ENCODE results near the gene PHYHD1. TPM values are rescaled to one million over a fixed set of nuclear protein-coding genes. Genes with fewer than 3 reads are reported as not detected.

The PHYHD1 gene
- total and polyA plus RNA-seq, 2 of the 13 experiments (the other 11 are each of a cell fraction or from before 2014, with no cell fraction given) = 10.6 to 25.3 TPM

DNA sequence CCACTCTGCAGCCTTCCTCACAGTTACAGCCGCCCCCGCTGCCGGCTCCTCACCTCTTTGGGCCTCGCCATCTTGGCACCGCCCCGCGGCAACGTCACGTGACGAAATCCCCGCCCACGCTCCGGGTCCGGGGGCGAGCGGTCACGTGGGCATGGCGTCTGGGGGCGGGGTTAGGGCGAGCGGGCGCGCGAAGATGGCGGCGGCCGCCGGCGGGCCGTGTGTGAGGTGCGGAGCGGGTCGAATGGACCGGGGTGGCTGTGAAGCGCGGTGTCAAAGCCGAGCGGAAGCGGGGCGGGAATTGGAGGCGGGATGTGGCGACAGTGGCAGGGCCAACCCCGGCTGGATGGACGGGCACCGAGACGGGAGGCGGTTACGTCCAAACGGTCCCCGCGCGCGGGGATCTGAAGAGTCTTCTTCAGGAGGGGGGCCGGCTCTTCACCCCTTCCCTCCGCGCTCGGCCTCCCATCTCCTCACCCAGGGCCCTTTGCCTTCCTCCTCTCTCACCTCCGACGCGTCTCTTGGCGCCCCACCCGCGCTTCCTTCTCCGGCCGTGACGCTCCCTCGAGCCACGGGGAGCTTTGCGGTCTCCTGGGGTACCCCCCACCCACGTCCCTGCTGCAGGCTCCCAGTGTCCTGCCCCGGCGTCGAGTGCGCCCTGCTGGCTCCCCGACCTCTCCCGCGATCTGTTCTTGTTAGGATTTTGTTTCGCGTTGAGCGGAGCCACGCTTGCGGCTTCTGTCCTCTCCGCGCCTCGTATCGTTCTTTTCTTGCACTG, 26.9 kb downstream of the PHYHD1 start, which contains the start of the genes DOLK and NUP188 (continued):
- TF ChIP-seq POGZ (CRISPR knock-in tag; IDR thresholded peaks at IDR 0.05) (peak; percentile 78), KDM5B (CRISPR knock-in tag; IDR thresholded peaks at IDR 0.05; ENCODE audit: borderline replicate concordance) (no peak; the same call in 1 of the 2 replicates), HIC2 (CRISPR knock-in tag; IDR thresholded peaks at IDR 0.05; ENCODE audit: low read depth) (no peak; the same call in 1 of the 2 replicates), CENPT (CRISPR knock-in tag; IDR thresholded peaks at IDR 0.05; ENCODE audit: low read depth) (peak; percentile 18; the same call in 1 of the 2 replicates), ATF1 (CRISPR knock-in tag; IDR thresholded peaks at IDR 0.05) (no peak), ZNF513 (CRISPR knock-in tag; conservative IDR thresholded peaks at IDR 0.05) (peak; percentile 10; the same call in 1 of the 2 replicates), ZNF160 (CRISPR knock-in tag; IDR thresholded peaks at IDR 0.05) (no peak; the same call in 1 of the 2 replicates), SIN3A (IDR thresholded peaks at IDR 0.05; ENCODE audit: borderline replicate concordance, low read depth, low read length) (peak; percentile 90), AGO1 (IDR thresholded peaks at IDR 0.05; ENCODE audit: low read depth, low read length, poor library complexity, severe bottlenecking) (peak; percentile 60), ZNF143 (CRISPR knock-in tag; IDR thresholded peaks at IDR 0.05) (no peak), SMAD9 (CRISPR knock-in tag; IDR thresholded peaks at IDR 0.05) (no peak), PCBP1 (IDR thresholded peaks at IDR 0.05; ENCODE audit: borderline replicate concordance, low read depth, low read length) (0 out of 2 replicates have a peak, but pooled peaks have one; percentile 52), NFAT5 (CRISPR knock-in tag; IDR thresholded peaks at IDR 0.05) (0 out of 2 replicates have a peak, but pooled peaks have one; percentile 65), TCF7 (IDR thresholded peaks at IDR 0.05; ENCODE audit: low read depth) (no peak)
- TF ChIP-seq, protein P1, sequence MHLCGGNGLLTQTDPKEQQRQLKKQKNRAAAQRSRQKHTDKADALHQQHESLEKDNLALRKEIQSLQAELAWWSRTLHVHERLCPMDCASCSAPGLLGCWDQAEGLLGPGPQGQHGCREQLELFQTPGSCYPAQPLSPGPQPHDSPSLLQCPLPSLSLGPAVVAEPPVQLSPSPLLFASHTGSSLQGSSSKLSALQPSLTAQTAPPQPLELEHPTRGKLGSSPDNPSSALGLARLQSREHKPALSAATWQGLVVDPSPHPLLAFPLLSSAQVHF (CRISPR knock-in tag; IDR thresholded peaks at IDR 0.05) = peak; percentile 85
- TF ChIP-seq, protein P2, sequence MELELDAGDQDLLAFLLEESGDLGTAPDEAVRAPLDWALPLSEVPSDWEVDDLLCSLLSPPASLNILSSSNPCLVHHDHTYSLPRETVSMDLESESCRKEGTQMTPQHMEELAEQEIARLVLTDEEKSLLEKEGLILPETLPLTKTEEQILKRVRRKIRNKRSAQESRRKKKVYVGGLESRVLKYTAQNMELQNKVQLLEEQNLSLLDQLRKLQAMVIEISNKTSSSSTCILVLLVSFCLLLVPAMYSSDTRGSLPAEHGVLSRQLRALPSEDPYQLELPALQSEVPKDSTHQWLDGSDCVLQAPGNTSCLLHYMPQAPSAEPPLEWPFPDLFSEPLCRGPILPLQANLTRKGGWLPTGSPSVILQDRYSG (CRISPR knock-in tag; IDR thresholded peaks at IDR 0.05) = no peak
